Sigmoid colon (tissue), 7 donors: ENCODE results near the gene TULP1. TPM values are rescaled to one million over a fixed set of nuclear protein-coding genes. Genes with fewer than 3 reads are reported as not detected.
A peak's percentile ranks its signal among the peaks of the same experiment; 100 is the strongest.
"Not testable (repeated sequence)": the region's sequence is repeated elsewhere in the genome, so short reads cannot be mapped to it uniquely, and the experiment has no call there.

Experiments used
- DNase-seq: peaks from one replicate; pipeline ENCODE4 v3.0.0-alpha.2; 2019
- H3K27ac ChIP-seq, 4 donors: fragments of 200-600 bp; sonication (generic); one replicate each; pipeline ENCODE4 v1.5.1; 2016 to 2019; ENCODE audit warnings: mild to moderate bottlenecking in 1 of 4
- H3K27me3 ChIP-seq, 3 donors: fragments of 200-600 bp; sonication (generic); one replicate each; pipeline ENCODE4 v1.5.1; 2019; ENCODE audit warnings: mild to moderate bottlenecking in 1 of 3
- H3K36me3 ChIP-seq, 4 donors: fragments of 200-600 bp; sonication (generic); one replicate each; pipeline ENCODE4 v1.5.1; 2016 to 2019
- H3K4me1 ChIP-seq, 4 donors: fragments of 200-600 bp; sonication (generic); one replicate each; pipeline ENCODE4 v1.5.1; 2017 to 2019
- H3K4me3 ChIP-seq, 4 donors: fragments of 200-600 bp; sonication (generic); one replicate each; pipeline ENCODE4 v1.5.1; 2017 to 2019; ENCODE audit warnings: mild to moderate bottlenecking in 2 of 4, moderate library complexity in 1 of 4
- H3K9me3 ChIP-seq, 4 donors: fragments of 200-600 bp in 3 of 4; sonication (generic) in 3 of 4; one replicate each; pipeline versions ENCODE4 v1.5.1 to v1.6.1; 2013 to 2019
- EP300 ChIP-seq, 4 donors: sonication (generic); formaldehyde crosslinking; IDR thresholded peaks; one replicate each; pipeline ENCODE4 v1.6.1; 2017; ENCODE audit warnings: antibody characterized with exemption in 4 of 4
- POLR2A ChIP-seq, 2 donors: fragments of 450-650 bp; IDR thresholded peaks; one replicate each; pipeline ENCODE4 v1.6.1; 2016; ENCODE audit warnings: antibody characterized with exemption in 2 of 2, mild to moderate bottlenecking in 2 of 2, moderate library complexity in 2 of 2
- POLR2AphosphoS5 ChIP-seq, 4 donors: sonication (generic); formaldehyde crosslinking; IDR thresholded peaks; one replicate each; pipeline ENCODE4 v1.6.1; 2017; ENCODE audit warnings: antibody characterized with exemption in 4 of 4
- WGBS, 2 donors: extraction: QIAGEN DNeasy Blood & Tissue Kit; methylation state at CpG; one replicate each; pipeline ENCODE4 v1.1.7; 2013; 5-methylcytosine and 5-hydroxymethylcytosine counted together
- intact Hi-C: fragments of 100-400 bp; cut with DNase I; formaldehyde crosslinking; loops from one replicate; pipeline ENCODE4 v1.15.1; 2023
- polyA plus RNA-seq, 3 donors: library from polyadenylated mRNA; stranded (reverse); fragments of 200-250 nt; gene quantifications; one replicate each; pipeline ENCODE4 v1.2.3, GENCODE V29; 2013
- total RNA-seq, 4 donors: library from RNA; depleted of rRNA; stranded (reverse); fragments of >200 nt; gene quantifications; one replicate each; pipeline ENCODE4 v1.1.0, GENCODE V29; 2016
- TF ChIP-seq, protein P1 (sequence below), 4 experiments: fragments of 450-650 bp in 3 of 4; fragments of 200-600 bp in 1 of 4; IDR thresholded peaks; one replicate each; pipeline ENCODE4 v1.5.1; 2016 to 2019; ENCODE audit warnings: antibody characterized with exemption in 4 of 4, mild to moderate bottlenecking in 3 of 4, moderate library complexity in 2 of 4
- donor health status: healthy with polysubstance abuse.
- donor health status: Bipolar disorder and iron deficiency.
- donor health status: healthy.

Gene TULP1
- total and polyA plus RNA-seq, 7 donors, result not detected

DNA sequence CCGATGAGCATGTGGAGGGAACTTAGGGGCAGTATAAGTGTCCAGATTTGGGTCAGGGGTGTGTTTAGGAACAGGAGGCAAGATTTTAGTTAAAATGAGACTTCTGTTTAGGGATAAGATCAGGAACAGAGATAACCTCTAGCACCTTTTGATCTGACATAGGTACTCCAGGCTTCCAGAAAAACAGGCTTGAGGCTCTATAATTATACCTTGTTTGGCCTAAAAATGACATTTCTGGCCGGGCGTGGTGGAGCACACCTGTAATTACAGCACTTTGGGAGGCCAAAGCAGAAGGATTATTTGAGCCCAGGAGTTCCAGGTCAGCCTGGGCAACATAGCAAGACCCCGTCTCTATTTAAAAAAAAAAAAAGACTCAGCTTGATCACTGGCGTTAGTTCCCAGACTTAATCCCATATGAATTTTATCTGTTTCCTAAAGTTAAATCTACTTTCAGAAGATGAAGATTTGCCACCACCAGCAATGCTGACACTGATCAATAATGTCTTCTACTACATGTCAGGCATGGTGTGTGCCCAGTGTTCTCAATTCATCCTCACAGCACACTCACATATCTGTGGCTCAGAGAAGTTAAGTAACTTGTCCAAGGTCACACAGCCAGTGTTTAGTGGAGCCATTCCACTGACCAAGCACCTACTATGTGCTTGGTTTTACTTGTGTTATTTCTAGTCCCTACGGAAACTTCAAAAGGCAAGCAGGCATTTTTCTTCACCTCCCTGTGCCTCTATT, 6.0 kb upstream of the TULP1 start:
- Histone ChIP-seq H3K4me3 (no peak overlapping the region), H3K27ac (no peak overlapping the region), H3K9me3 (no peaks in the 10 kb centered on the region), H3K27me3 (no peaks in the 10 kb centered on the region), H3K36me3 (no peaks in the 10 kb centered on the region), H3K4me1 (peaks cover 0 to 9% (median 2%) of the 10 kb centered on the region in 4 donors)
- TF ChIP-seq EP300 (IDR thresholded peaks at IDR 0.05) (no peak), POLR2AphosphoS5 (IDR thresholded peaks at IDR 0.05) (no peak), POLR2A (IDR thresholded peaks at IDR 0.05) (no peak)
- TF ChIP-seq, protein P1, sequence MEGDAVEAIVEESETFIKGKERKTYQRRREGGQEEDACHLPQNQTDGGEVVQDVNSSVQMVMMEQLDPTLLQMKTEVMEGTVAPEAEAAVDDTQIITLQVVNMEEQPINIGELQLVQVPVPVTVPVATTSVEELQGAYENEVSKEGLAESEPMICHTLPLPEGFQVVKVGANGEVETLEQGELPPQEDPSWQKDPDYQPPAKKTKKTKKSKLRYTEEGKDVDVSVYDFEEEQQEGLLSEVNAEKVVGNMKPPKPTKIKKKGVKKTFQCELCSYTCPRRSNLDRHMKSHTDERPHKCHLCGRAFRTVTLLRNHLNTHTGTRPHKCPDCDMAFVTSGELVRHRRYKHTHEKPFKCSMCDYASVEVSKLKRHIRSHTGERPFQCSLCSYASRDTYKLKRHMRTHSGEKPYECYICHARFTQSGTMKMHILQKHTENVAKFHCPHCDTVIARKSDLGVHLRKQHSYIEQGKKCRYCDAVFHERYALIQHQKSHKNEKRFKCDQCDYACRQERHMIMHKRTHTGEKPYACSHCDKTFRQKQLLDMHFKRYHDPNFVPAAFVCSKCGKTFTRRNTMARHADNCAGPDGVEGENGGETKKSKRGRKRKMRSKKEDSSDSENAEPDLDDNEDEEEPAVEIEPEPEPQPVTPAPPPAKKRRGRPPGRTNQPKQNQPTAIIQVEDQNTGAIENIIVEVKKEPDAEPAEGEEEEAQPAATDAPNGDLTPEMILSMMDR (IDR thresholded peaks at IDR 0.05), result no peak
- 94 to 95% methylated on average over 6 of the region's 6 CpGs for WGBS, 2 donors
- intact Hi-C loops, result no loop called here
- DNase-seq, result no peak

DNA sequence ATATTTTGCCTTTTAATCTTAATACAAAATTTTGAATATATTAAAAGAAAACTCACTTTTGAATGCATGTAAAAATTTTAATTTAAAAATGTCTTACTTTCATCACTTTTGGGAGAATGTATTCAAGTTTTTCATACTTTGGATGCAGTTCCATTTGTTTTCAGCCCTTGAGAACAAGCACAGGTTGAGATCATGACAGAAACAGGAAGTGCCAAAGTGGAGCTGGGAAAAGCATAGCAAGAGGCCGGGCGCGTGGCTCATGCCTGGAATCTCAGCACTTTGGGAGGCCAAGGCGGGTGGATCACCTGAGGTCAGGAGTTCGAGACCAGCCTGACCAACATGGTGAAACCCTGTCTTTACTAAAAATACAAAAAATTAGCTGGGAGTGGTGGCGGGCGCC, 5.3 kb upstream of the TULP1 start:
- H3K9me3 ChIP-seq, H3K4me1 ChIP-seq, H3K4me3 ChIP-seq, DNase-seq, intact Hi-C loops, H3K36me3 ChIP-seq, H3K27me3 ChIP-seq, H3K27ac ChIP-seq: not testable (repeated sequence)
- WGBS, 2 donors, result 87 to 90% methylated on average over 7 of the region's 7 CpGs

DNA sequence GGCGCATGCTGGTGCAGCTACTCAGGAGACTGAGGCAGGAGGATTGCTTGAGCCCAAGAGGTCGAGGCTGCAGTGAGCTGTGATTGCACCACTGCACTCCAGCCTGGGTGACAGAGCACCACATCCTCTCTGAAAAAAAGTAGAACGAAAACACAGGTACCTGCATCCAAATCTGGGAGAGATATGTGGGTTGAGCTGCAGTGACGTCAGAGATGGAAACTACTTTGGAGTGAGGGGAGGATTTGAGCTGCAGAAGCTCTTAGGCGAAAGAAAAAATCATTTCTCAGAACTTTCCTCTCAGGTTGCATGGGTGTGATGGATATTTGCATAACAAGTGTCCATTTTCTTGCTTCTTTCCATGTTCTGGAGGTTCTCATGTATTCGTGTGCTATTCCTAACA, 4.0 kb upstream of the TULP1 start:
- Histone ChIP-seq H3K4me3 (no peak overlapping the region), H3K36me3 (no peaks in the 10 kb centered on the region), H3K9me3 (no peaks in the 10 kb centered on the region), H3K27me3 (peaks cover 6 to 19% (median 8%) of the 10 kb centered on the region in 3 donors), H3K4me1 (peaks cover 0 to 6% (median 5%) of the 10 kb centered on the region in 4 donors), H3K27ac (no peak overlapping the region)
- DNase-seq, result no peak
- intact Hi-C loops, result no loop called here
- WGBS, 2 donors, result 67 to 78% methylated on average over 6 of the region's 6 CpGs
- TF ChIP-seq POLR2AphosphoS5 (IDR thresholded peaks at IDR 0.05) (no peak), EP300 (IDR thresholded peaks at IDR 0.05) (no peak), POLR2A (IDR thresholded peaks at IDR 0.05) (no peak)
- TF ChIP-seq, protein P1 (IDR thresholded peaks at IDR 0.05), result no peak

DNA sequence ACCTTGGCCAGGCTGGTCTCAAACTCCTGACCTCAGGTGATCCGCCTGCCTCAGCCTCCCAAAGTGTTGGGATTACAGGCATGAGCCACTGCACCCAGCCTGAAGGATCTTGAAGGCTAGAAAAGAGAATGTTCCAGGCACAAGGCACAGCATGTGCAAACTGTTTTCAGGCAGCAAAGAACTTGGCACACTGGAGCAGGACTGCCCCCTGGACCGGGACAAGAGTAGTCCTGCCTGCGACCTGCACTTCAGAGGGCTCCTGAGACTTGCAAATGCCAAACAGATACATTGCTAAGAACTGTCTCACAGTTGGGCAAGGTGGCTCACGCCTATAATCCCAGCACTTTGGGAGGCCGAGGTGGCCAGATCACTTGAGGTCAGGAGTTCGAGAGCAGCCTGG, 3.2 kb upstream of the TULP1 start:
- H3K36me3 ChIP-seq, H3K27ac ChIP-seq, H3K9me3 ChIP-seq, H3K4me3 ChIP-seq, DNase-seq, intact Hi-C loops: not testable (repeated sequence)
- 80 to 90% methylated on average over 6 of the region's 6 CpGs for WGBS, 2 donors
- peaks cover 12 to 27% (median 15%) of the 10 kb centered on the region in 3 donors for H3K27me3 ChIP-seq
- H3K4me1 ChIP-seq, result peaks cover 0 to 11% (median 10%) of the 10 kb centered on the region in 4 donors

DNA sequence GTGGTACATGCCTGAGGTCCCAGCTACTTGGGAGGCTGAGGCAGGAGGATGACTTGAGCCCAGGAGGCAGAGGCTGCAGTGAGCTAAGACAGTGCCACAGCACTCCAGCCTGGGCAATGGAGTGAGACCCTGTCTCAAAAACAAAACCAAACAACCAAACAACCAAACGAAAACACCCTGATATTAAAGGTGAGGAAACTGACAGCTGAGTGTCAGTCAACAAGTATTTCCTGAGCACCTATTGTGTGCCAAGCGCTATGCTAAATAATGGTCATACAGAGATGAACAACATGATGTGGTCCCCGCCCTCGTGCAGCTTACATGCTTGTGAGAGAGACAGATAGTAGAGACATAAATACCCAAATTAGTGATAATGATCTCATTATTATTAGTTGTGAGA, 1.9 kb upstream of the TULP1 start:
- H3K27me3 ChIP-seq, result peaks cover 12 to 40% (median 19%) of the 10 kb centered on the region in 3 donors
- 85 to 90% methylated on average over 4 of the region's 4 CpGs for WGBS, 2 donors
- TF ChIP-seq EP300 (IDR thresholded peaks at IDR 0.05) (no peak), POLR2A (IDR thresholded peaks at IDR 0.05) (no peak), POLR2AphosphoS5 (IDR thresholded peaks at IDR 0.05) (no peak)
- TF ChIP-seq, protein P1 (IDR thresholded peaks at IDR 0.05), result no peak
- no peak for DNase-seq
- H3K4me3 ChIP-seq, result no peak overlapping the region
- intact Hi-C loops, result no loop called here
- peaks cover 0 to 11% (median 10%) of the 10 kb centered on the region in 4 donors for H3K4me1 ChIP-seq
- no peaks in the 10 kb centered on the region for H3K36me3 ChIP-seq
- H3K27ac ChIP-seq, result no peak overlapping the region
- H3K9me3 ChIP-seq, result no peaks in the 10 kb centered on the region

DNA sequence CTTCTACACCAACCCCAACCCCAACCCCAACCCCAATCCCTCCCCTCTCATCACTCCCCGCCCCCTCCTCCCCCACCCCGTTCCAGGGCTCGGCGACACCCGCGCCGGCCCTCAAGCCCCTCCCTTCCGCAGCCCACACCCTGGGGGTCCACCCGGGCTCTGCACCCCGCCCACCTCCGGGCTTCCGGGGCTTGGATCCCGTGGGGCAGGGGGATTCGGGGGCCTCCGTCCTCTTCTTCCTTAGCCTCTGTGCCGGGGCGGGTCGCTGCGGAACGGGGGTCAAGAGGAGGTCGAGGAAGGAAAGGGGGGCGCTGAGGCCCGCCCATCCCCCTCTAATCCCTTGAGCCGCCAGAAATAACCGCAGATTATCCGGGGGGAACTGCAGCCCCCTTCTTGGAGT, 690 bp downstream of the TULP1 start:
- peaks cover 0 to 11% (median 10%) of the 10 kb centered on the region in 4 donors for H3K4me1 ChIP-seq
- no peak for DNase-seq
- WGBS, 2 donors, result 10 to 29% methylated on average over 26 of the region's 26 CpGs
- intact Hi-C loops, result no loop called here
- TF ChIP-seq, protein P1 (IDR thresholded peaks at IDR 0.05), result no peak
- no peak for TF ChIP-seq EP300 (IDR thresholded peaks at IDR 0.05)
- no peak for TF ChIP-seq POLR2A (IDR thresholded peaks at IDR 0.05)
- no peak for TF ChIP-seq POLR2AphosphoS5 (IDR thresholded peaks at IDR 0.05)
- no peak overlapping the region for H3K27ac ChIP-seq
- peak overlapping the region in 3 of 4 donors; percentile 7 to 32 (median 22) for H3K4me3 ChIP-seq
- peaks cover 12 to 62% (median 26%) of the 10 kb centered on the region in 3 donors for H3K27me3 ChIP-seq
- no peaks in the 10 kb centered on the region for H3K36me3 ChIP-seq
- no peaks in the 10 kb centered on the region for H3K9me3 ChIP-seq
